Left ventricle myocardium inferior (tissue), 1 donor: ENCODE data around the gene MAML3. TPM values are rescaled to one million over a fixed set of nuclear protein-coding genes. Genes with fewer than 3 reads are reported as not detected.
A peak's percentile ranks its signal among the peaks of the same experiment; 100 is the strongest.

Experiments used
- DNase-seq: peaks from one replicate; pipeline ENCODE4 v3.0.0-alpha.2; 2020
- H3K27ac ChIP-seq: fragments of 200-600 bp; replicated peaks from 2 replicates; pipeline ENCODE4 v1.8.0; 2021
- H3K27me3 ChIP-seq: fragments of 200-600 bp; 2 replicates; pipeline ENCODE4 v1.8.0; 2021; ENCODE audit warnings: low read depth
- H3K36me3 ChIP-seq: fragments of 200-600 bp; 2 replicates; pipeline ENCODE4 v1.8.0; 2021
- H3K4me1 ChIP-seq: fragments of 200-600 bp; 2 replicates; pipeline ENCODE4 v1.8.0; 2021
- H3K4me3 ChIP-seq: fragments of 200-600 bp; 2 replicates; pipeline ENCODE4 v1.8.0; 2021; ENCODE audit warnings: mild to moderate bottlenecking, moderate library complexity
- H3K9me3 ChIP-seq: fragments of 200-600 bp; replicated peaks from 2 replicates; pipeline ENCODE4 v1.8.0; 2021
- CTCF ChIP-seq: fragments of 200-600 bp; IDR thresholded peaks from 2 replicates; pipeline ENCODE4 v1.8.0; 2021; ENCODE audit warnings: antibody characterized with exemption, mild to moderate bottlenecking, borderline replicate concordance
- intact Hi-C: fragments of 100-400 bp; cut with micrococcal nuclease; formaldehyde crosslinking; loops from one replicate; pipeline ENCODE4 v1.11.0; 2022
- total RNA-seq: library from RNA; stranded (reverse); fragmentation: NEBNext Ultra II Directional; extraction: Animal tissue kit (Norgen Biotek cat#: 25700); gene quantifications from one replicate; pipeline ENCODE4 v1.2.1, GENCODE V29; 2021
- donor health status: DM: no; HTN: yes; CAD: no; lungs with severe emphysema.

The MAML3 gene
- total RNA-seq, 1 donor from 2014 or later: 2.6 TPM

- H3K27me3 ChIP-seq: no peaks in the 10 kb centered on the region
- no peak for TF ChIP-seq CTCF
- no peaks in the 10 kb centered on the region for H3K36me3 ChIP-seq
- no peak overlapping the region for H3K4me3 ChIP-seq
- no peak for DNase-seq
- H3K4me1 ChIP-seq: no peaks in the 10 kb centered on the region
- intact Hi-C loops: no loop called here
- H3K9me3 ChIP-seq: no peaks in the 10 kb centered on the region
- H3K27ac ChIP-seq: no peak overlapping the region
These were observed 290.5 kb downstream of the MAML3 start for GRCh38 chr4:139863531-139863930.

GRCh38 chr4:139861471-139861870, 292.5 kb downstream of the MAML3 start:
- H3K4me3 ChIP-seq: no peak overlapping the region

GRCh38 chr4:139860435-139861024, 293.5 kb downstream of the MAML3 start:
- no peaks in the 10 kb centered on the region for H3K4me1 ChIP-seq
- no peaks in the 10 kb centered on the region for H3K27me3 ChIP-seq
- no peak overlapping the region for H3K4me3 ChIP-seq
- intact Hi-C loops: no loop called here
- no peaks in the 10 kb centered on the region for H3K36me3 ChIP-seq
- TF ChIP-seq CTCF: no peak
- H3K9me3 ChIP-seq: no peaks in the 10 kb centered on the region
- no peak overlapping the region for H3K27ac ChIP-seq
- no peak for DNase-seq

More at GRCh38 chr4:139861471-139861870, 292.5 kb downstream of the MAML3 start:
- Histone ChIP-seq H3K36me3 (no peaks in the 10 kb centered on the region), H3K27ac (no peak overlapping the region), H3K9me3 (no peaks in the 10 kb centered on the region), H3K4me1 (no peaks in the 10 kb centered on the region), H3K27me3 (no peaks in the 10 kb centered on the region)
- intact Hi-C loops: no loop called here
- TF ChIP-seq CTCF: peak; percentile 51
- DNase-seq: no peak

- Histone ChIP-seq H3K27ac (no peak overlapping the region), H3K9me3 (no peaks in the 10 kb centered on the region), H3K4me1 (no peaks in the 10 kb centered on the region), H3K4me3 (no peak overlapping the region), H3K36me3 (no peaks in the 10 kb centered on the region), H3K27me3 (no peaks in the 10 kb centered on the region)
- intact Hi-C loops: no loop called here
- no peak for TF ChIP-seq CTCF
- DNase-seq: no peak
These were observed 294.1 kb downstream of the MAML3 start for GRCh38 chr4:139859876-139860275.

- H3K27ac ChIP-seq: no peak overlapping the region
These were observed 295.4 kb downstream of the MAML3 start for GRCh38 chr4:139858436-139859205.

More at GRCh38 chr4:139858436-139859205, 295.4 kb downstream of the MAML3 start:
- Histone ChIP-seq H3K4me3 (no peak overlapping the region), H3K9me3 (no peaks in the 10 kb centered on the region), H3K27me3 (no peaks in the 10 kb centered on the region), H3K36me3 (no peaks in the 10 kb centered on the region), H3K4me1 (no peaks in the 10 kb centered on the region)
- no peak for TF ChIP-seq CTCF
- intact Hi-C loops: no loop called here
- DNase-seq: no peak
